ENCODE data around the gene TPMT.

- TF ChIP-seq CTCF (IDR thresholded peaks at IDR 0.05; ENCODE audit: low read length) (no peak), EZH2 (IDR thresholded peaks at IDR 0.05; ENCODE audit: borderline replicate concordance, low read length) (no peak)
Observed at GRCh38 chr6:18119236-18119635, 35.6 kb downstream of the TPMT start.
